Naive thymus-derived CD4-positive, alpha-beta T cell (primary cell): ENCODE results near the gene AKAP6. TPM values are rescaled to one million over a fixed set of nuclear protein-coding genes. Genes with fewer than 3 reads are reported as not detected.

Experiments used
- ATAC-seq: fragments of 150-1000 bp; cut with Tn5 transposase; 2 replicates; pipeline ENCODE4 v1.10.0; 2021; ENCODE audit warnings: mild to moderate bottlenecking, moderate library complexity
- CTCF ChIA-PET: fragments of 350-600 bp; sonication (Branson Sonifier 250); formaldehyde crosslinking; loops from one replicate; lab custom pipeline; 2021; ENCODE audit warnings: antibody characterized with exemption; lab: Charles Lee
- POLR2A ChIA-PET: fragments of 350-600 bp; sonication (Branson Sonifier 250); formaldehyde crosslinking; loops from one replicate; lab custom pipeline; 2021; ENCODE audit warnings: antibody characterized with exemption, inconsistent platforms; lab: Charles Lee
- DNase-seq, 9 donors: peaks; one replicate each; pipeline versions ENCODE4 v3.0.0 to v3.0.0-alpha.2; 2020 to 2022; ENCODE audit warnings: mixed read lengths in 1 of 9
- H3K27ac ChIP-seq: one replicate; pipeline ENCODE4 v1.7.0; 2013; ENCODE audit warnings: mild to moderate bottlenecking, low read depth, low read length, moderate library complexity
- H3K27me3 ChIP-seq, 2 donors: one replicate each; pipeline ENCODE4 v1.7.0; 2013; ENCODE audit warnings: low read length in 2 of 2, mild to moderate bottlenecking in 2 of 2, moderate library complexity in 2 of 2; ENCODE audit not compliant: control insufficient read depth in 2 of 2, insufficient read depth in 2 of 2
- H3K36me3 ChIP-seq, 3 experiments: 1 replicate in 2 of 3; 2 replicates in 1 of 3; pipeline ENCODE4 v1.7.0; 2013; ENCODE audit warnings: low read length in 3 of 3, mild to moderate bottlenecking in 3 of 3, moderate library complexity in 1 of 3; ENCODE audit not compliant: insufficient read depth in 3 of 3, control insufficient read depth in 2 of 3
- H3K4me1 ChIP-seq, 2 donors: one replicate each; pipeline ENCODE4 v1.7.0; 2013; ENCODE audit warnings: low read length in 2 of 2, mild to moderate bottlenecking in 2 of 2, moderate library complexity in 1 of 2; ENCODE audit not compliant: control insufficient read depth in 2 of 2, insufficient read depth in 2 of 2
- H3K4me3 ChIP-seq: 2 replicates; pipeline ENCODE4 v1.7.0; 2013; ENCODE audit warnings: mild to moderate bottlenecking, low read length
- H3K9me3 ChIP-seq, 3 experiments: 1 replicate in 2 of 3; 2 replicates in 1 of 3; pipeline ENCODE4 v1.7.0; 2013; ENCODE audit warnings: low read length in 3 of 3; ENCODE audit not compliant: control insufficient read depth in 2 of 3
- H3K27ac Mint-ChIP-seq, 9 donors: one replicate each; pipeline ENCODE4 v1.8.0; 2020 to 2022; ENCODE audit warnings: mixed read lengths in 9 of 9, mild to moderate bottlenecking in 8 of 9, moderate library complexity in 5 of 9, inconsistent platforms in 2 of 9
- H3K27me3 Mint-ChIP-seq, 5 donors: one replicate each; pipeline ENCODE4 v1.8.0; 2021 to 2022; ENCODE audit warnings: mixed read lengths in 5 of 5, mild to moderate bottlenecking in 1 of 5
- H3K36me3 Mint-ChIP-seq, 5 donors: one replicate each; pipeline ENCODE4 v1.8.0; 2020 to 2022; ENCODE audit warnings: mixed read lengths in 5 of 5, mild to moderate bottlenecking in 3 of 5, inconsistent platforms in 1 of 5
- H3K4me1 Mint-ChIP-seq, 7 donors: one replicate each; pipeline ENCODE4 v1.8.0; 2020 to 2022; ENCODE audit warnings: mixed read lengths in 7 of 7, mild to moderate bottlenecking in 3 of 7, inconsistent platforms in 1 of 7
- H3K4me3 Mint-ChIP-seq, 10 donors: one replicate each; pipeline ENCODE4 v1.8.0; 2020 to 2022; ENCODE audit warnings: mild to moderate bottlenecking in 10 of 10, mixed read lengths in 10 of 10, moderate library complexity in 6 of 10, inconsistent platforms in 2 of 10
- H3K9me3 Mint-ChIP-seq, 11 donors: one replicate each; pipeline ENCODE4 v1.8.0; 2020 to 2022; ENCODE audit warnings: mixed read lengths in 11 of 11, mild to moderate bottlenecking in 4 of 11, inconsistent platforms in 1 of 11, moderate library complexity in 1 of 11
- intact Hi-C, 2 donors: fragments of 100-400 bp; cut with micrococcal nuclease; formaldehyde crosslinking; loops; one replicate each; pipeline ENCODE4 v1.15.1; 2023
- polyA plus RNA-seq, 2 donors: library from polyadenylated mRNA; unstranded; fragments of 300-500 nt; fragmentation: Illumina TruSeq; gene quantifications; one replicate each; pipeline ENCODE4 v1.2.3, GENCODE V29; 2021
- total RNA-seq, 6 experiments: library from RNA in 5 of 6; stranded (reverse) in 5 of 6; gene quantifications; 1 replicate in 5 of 6; 2 replicates in 1 of 6; pipeline ENCODE4 v1.2.3 and lab custom pipeline; 2021 to 2026

AKAP6 gene
- total and polyA plus RNA-seq, 7 experiments from 2014 or later = 0.29 to 7.9 (median 4.1) TPM

- Mint-ChIP-seq H3K9me3 (peaks cover 0 to 16% (median 6%) of the 10 kb centered on the region in 11 donors), H3K4me1 (peaks cover 0 to 1% (median 0%) of the 10 kb centered on the region in 7 donors), H3K4me3 (no peak overlapping the region), H3K27ac (no peak overlapping the region), H3K27me3 (peaks cover 0 to 4% (median 0%) of the 10 kb centered on the region in 5 donors), H3K36me3 (peaks cover 0 to 7% (median 0%) of the 10 kb centered on the region in 5 donors)
- no peaks in the 10 kb centered on the region for H3K9me3 ChIP-seq
- H3K36me3 ChIP-seq = no peaks in the 10 kb centered on the region
- DNase-seq = no peak
- H3K27ac ChIP-seq = no peak overlapping the region
- H3K4me1 ChIP-seq = no peaks in the 10 kb centered on the region
- intact Hi-C loops = no loop called here
- ChIA-PET CTCF (no interaction called here), POLR2A (no interaction called here)
- no peaks in the 10 kb centered on the region for H3K27me3 ChIP-seq
- ATAC-seq = no peak
- no peak overlapping the region for H3K4me3 ChIP-seq
These were observed 96.9 kb downstream of the AKAP6 start for GRCh38 chr14:32426028-32426427.

- Histone ChIP-seq H3K4me1 (no peaks in the 10 kb centered on the region), H3K9me3 (no peaks in the 10 kb centered on the region), H3K4me3 (no peak overlapping the region), H3K36me3 (no peaks in the 10 kb centered on the region), H3K27ac (no peak overlapping the region), H3K27me3 (no peaks in the 10 kb centered on the region)
- peaks cover 0 to 4% (median 0%) of the 10 kb centered on the region in 5 donors for H3K27me3 Mint-ChIP-seq
- no peak for DNase-seq
- intact Hi-C loops = no loop called here
- peaks cover 0 to 13% (median 6%) of the 10 kb centered on the region in 11 donors for H3K9me3 Mint-ChIP-seq
- H3K4me3 Mint-ChIP-seq = no peak overlapping the region
- peaks cover 0 to 7% (median 0%) of the 10 kb centered on the region in 5 donors for H3K36me3 Mint-ChIP-seq
- POLR2A ChIA-PET = no interaction called here
- ATAC-seq = no peak
- CTCF ChIA-PET = no interaction called here
- H3K4me1 Mint-ChIP-seq = peaks cover 0 to 1% (median 0%) of the 10 kb centered on the region in 7 donors
- H3K27ac Mint-ChIP-seq = peak overlapping the region in 1 of 9 donors; percentile 1
These were observed 97.7 kb downstream of the AKAP6 start for GRCh38 chr14:32426586-32427388.

GRCh38 chr14:32427726-32428528 lies 98.8 kb downstream of the AKAP6 start:
- POLR2A ChIA-PET = no interaction called here
- Histone ChIP-seq H3K9me3 (no peaks in the 10 kb centered on the region), H3K27me3 (no peaks in the 10 kb centered on the region), H3K36me3 (no peaks in the 10 kb centered on the region), H3K4me1 (no peaks in the 10 kb centered on the region), H3K4me3 (no peak overlapping the region), H3K27ac (no peak overlapping the region)
- intact Hi-C loops = no loop called here
- H3K4me1 Mint-ChIP-seq = peaks cover 0 to 1% (median 0%) of the 10 kb centered on the region in 7 donors
- DNase-seq (no peak), ATAC-seq (no peak)
- H3K27ac Mint-ChIP-seq = no peak overlapping the region
- CTCF ChIA-PET = no interaction called here
- H3K4me3 Mint-ChIP-seq = no peak overlapping the region
- H3K36me3 Mint-ChIP-seq = peaks cover 0 to 4% (median 0%) of the 10 kb centered on the region in 5 donors
- H3K27me3 Mint-ChIP-seq = peaks cover 0 to 4% (median 0%) of the 10 kb centered on the region in 5 donors
- peaks cover 0 to 7% (median under 1%) of the 10 kb centered on the region in 11 donors for H3K9me3 Mint-ChIP-seq

- Mint-ChIP-seq H3K4me3 (no peak overlapping the region), H3K27ac (no peak overlapping the region), H3K9me3 (peaks cover 0 to 6% (median 0%) of the 10 kb centered on the region in 11 donors), H3K36me3 (peaks cover 0 to 12% (median 0%) of the 10 kb centered on the region in 5 donors), H3K4me1 (peaks cover 0 to 1% (median 0%) of the 10 kb centered on the region in 7 donors), H3K27me3 (peaks cover 0 to 4% (median 0%) of the 10 kb centered on the region in 5 donors)
- no peak overlapping the region for H3K4me3 ChIP-seq
- no peaks in the 10 kb centered on the region for H3K27me3 ChIP-seq
- CTCF ChIA-PET = no interaction called here
- H3K36me3 ChIP-seq = no peaks in the 10 kb centered on the region
- DNase-seq (no peak), ATAC-seq (no peak)
- no peaks in the 10 kb centered on the region for H3K4me1 ChIP-seq
- H3K9me3 ChIP-seq = no peaks in the 10 kb centered on the region
- POLR2A ChIA-PET = no interaction called here
- intact Hi-C loops = no loop called here
- H3K27ac ChIP-seq = no peak overlapping the region
These were observed 99.8 kb downstream of the AKAP6 start for GRCh38 chr14:32428875-32429274.

GRCh38 chr14:32430326-32430725 lies 101.2 kb downstream of the AKAP6 start:
- Mint-ChIP-seq H3K9me3 (no peaks in the 10 kb centered on the region), H3K4me1 (peaks cover 0 to 1% (median 0%) of the 10 kb centered on the region in 7 donors)
- CTCF ChIA-PET = no interaction called here

GRCh38 chr14:32432813-32433538 lies 103.9 kb downstream of the AKAP6 start:
- ChIA-PET CTCF (no interaction called here), POLR2A (no interaction called here)
- H3K27ac Mint-ChIP-seq = no peak overlapping the region
- peaks cover 0 to 22% (median 4%) of the 10 kb centered on the region in 5 donors for H3K36me3 Mint-ChIP-seq
- no peak overlapping the region for H3K27ac ChIP-seq
- no peaks in the 10 kb centered on the region for H3K36me3 ChIP-seq
- H3K4me1 ChIP-seq = no peaks in the 10 kb centered on the region
- DNase-seq = no peak
- no peak for ATAC-seq
- H3K27me3 ChIP-seq = no peaks in the 10 kb centered on the region
- intact Hi-C loops = no loop called here
- H3K9me3 ChIP-seq = no peaks in the 10 kb centered on the region
- no peaks in the 10 kb centered on the region for H3K27me3 Mint-ChIP-seq
- no peak overlapping the region for H3K4me3 ChIP-seq
- H3K4me1 Mint-ChIP-seq = peaks cover 0 to 1% (median 0%) of the 10 kb centered on the region in 7 donors
- H3K4me3 Mint-ChIP-seq = no peak overlapping the region
- peaks cover 0 to 3% (median 0%) of the 10 kb centered on the region in 11 donors for H3K9me3 Mint-ChIP-seq

More at GRCh38 chr14:32430326-32430725, 101.2 kb downstream of the AKAP6 start:
- POLR2A ChIA-PET = no interaction called here
- Histone ChIP-seq H3K36me3 (no peaks in the 10 kb centered on the region), H3K27me3 (no peaks in the 10 kb centered on the region), H3K27ac (no peak overlapping the region), H3K9me3 (no peaks in the 10 kb centered on the region), H3K4me1 (no peaks in the 10 kb centered on the region), H3K4me3 (no peak overlapping the region)
- Mint-ChIP-seq H3K36me3 (peaks cover 0 to 19% (median 0%) of the 10 kb centered on the region in 5 donors), H3K27me3 (peaks cover 0 to 4% (median 0%) of the 10 kb centered on the region in 5 donors), H3K4me3 (no peak overlapping the region), H3K27ac (no peak overlapping the region)
- DNase-seq = no peak
- no peak for ATAC-seq
- intact Hi-C loops = no loop called here
